ENCODE results near the gene DIPK2A. TPM values are rescaled to one million over a fixed set of nuclear protein-coding genes. Genes with fewer than 3 reads are reported as not detected.

The DIPK2A gene
- total and polyA plus RNA-seq, 12 donors = 2.9 to 15.0 (median 7.4) TPM

GRCh38 chr3:143970773-143971358 lies 757 bp upstream of the DIPK2A start:
- H3K4me1 ChIP-seq = peaks cover 0 to 29% (median 20%) of the 10 kb centered on the region in 9 donors
- H3K9me3 ChIP-seq = no peaks in the 10 kb centered on the region
- peak in 6 of 8 donors; percentile 2 to 13 (median 4) for ATAC-seq
- no peaks in the 10 kb centered on the region for H3K36me3 ChIP-seq
- H3K4me3 ChIP-seq = peak overlapping the region; percentile 71 to 98 (median 86)
- WGBS, 2 donors = 0 to 1% methylated on average over 37 of the region's 37 CpGs
- no peaks in the 10 kb centered on the region for H3K27me3 ChIP-seq
- peak overlapping the region; percentile 85 to 97 (median 96) for H3K27ac ChIP-seq
- intact Hi-C loops (cut with DNase I) = loop anchor here in 2 of 10 donors (5.0 to 10.0 kb wide), 3 partner anchors 296 to 1396 kb away; partner anchors contain the start of gene ATR (in 1 of the 2)
- TF ChIP-seq CTCF (IDR thresholded peaks at IDR 0.05) = peak in 2 of 9 donors; percentile 10 to 13
- DNase-seq = peak; percentile 29 to 52

- H3K27ac ChIP-seq = peak overlapping the region; percentile 85 to 97 (median 96)
- intact Hi-C loops (cut with DNase I) = loop anchor here in 2 of 10 donors (5.0 to 10.0 kb wide), 3 partner anchors 295 to 1397 kb away; partner anchors contain the start of gene ATR (in 1 of the 2)
- no peak for TF ChIP-seq CTCF (IDR thresholded peaks at IDR 0.05)
- no peaks in the 10 kb centered on the region for H3K27me3 ChIP-seq
- no peaks in the 10 kb centered on the region for H3K36me3 ChIP-seq
- H3K9me3 ChIP-seq = no peaks in the 10 kb centered on the region
- 0 to 1% methylated on average over 36 to 42 of the region's 42 CpGs for WGBS, 2 donors
- no peak for DNase-seq
- ATAC-seq = peak in 6 of 8 donors; percentile 0 to 33 (median 6)
- H3K4me3 ChIP-seq = peak overlapping the region; percentile 71 to 98 (median 86)
- peaks cover 0 to 42% (median 25%) of the 10 kb centered on the region in 9 donors for H3K4me1 ChIP-seq
These were observed 507 bp downstream of the DIPK2A start for GRCh38 chr3:143972155-143972504.

GRCh38 chr3:143972505-143973258 lies 1.1 kb downstream of the DIPK2A start:
- ATAC-seq (peak; percentile 20 to 67 (median 31)), DNase-seq (peak; percentile 69 to 75)
- H3K4me1 ChIP-seq = peaks cover 0 to 47% (median 25%) of the 10 kb centered on the region in 9 donors
- intact Hi-C loops (cut with DNase I) = loop anchor here in 2 of 10 donors (5.0 to 10.0 kb wide), 3 partner anchors 295 to 1398 kb away; partner anchors contain the start of gene ATR (in 1 of the 2)
- H3K4me3 ChIP-seq = peak overlapping the region; percentile 71 to 98 (median 86)
- H3K36me3 ChIP-seq = no peaks in the 10 kb centered on the region
- TF ChIP-seq CTCF (IDR thresholded peaks at IDR 0.05) = peak in 8 of 9 donors; percentile 28 to 62 (median 54)
- H3K27me3 ChIP-seq = no peaks in the 10 kb centered on the region
- WGBS, 2 donors = 0 to 1% methylated on average over 83 of the region's 83 CpGs
- H3K9me3 ChIP-seq = no peaks in the 10 kb centered on the region
- peak overlapping the region; percentile 85 to 97 (median 96) for H3K27ac ChIP-seq

- H3K9me3 ChIP-seq = no peaks in the 10 kb centered on the region
- no peak for TF ChIP-seq CTCF (IDR thresholded peaks at IDR 0.05)
- H3K27ac ChIP-seq = peak overlapping the region; percentile 85 to 97 (median 96)
- DNase-seq = peak; percentile 7 to 34
- no peaks in the 10 kb centered on the region for H3K36me3 ChIP-seq
- H3K4me1 ChIP-seq = peaks cover 0 to 55% (median 25%) of the 10 kb centered on the region in 9 donors
- peak overlapping the region; percentile 71 to 98 (median 86) for H3K4me3 ChIP-seq
- ATAC-seq = peak; percentile 10 to 39 (median 18)
- intact Hi-C loops (cut with DNase I) = loop anchor here in 2 of 10 donors (5.0 to 10.0 kb wide), 3 partner anchors 294 to 1399 kb away; partner anchors contain the start of gene ATR (in 1 of the 2)
- 1% methylated on average over 28 of the region's 28 CpGs for WGBS, 2 donors
- H3K27me3 ChIP-seq = no peaks in the 10 kb centered on the region
These were observed 1.8 kb downstream of the DIPK2A start for GRCh38 chr3:143973259-143974021.

Measured in heart right ventricle (tissue), 16 donors.